Breast epithelium (tissue), 4 donors: ENCODE data around the gene BEND3. TPM values are rescaled to one million over a fixed set of nuclear protein-coding genes. Genes with fewer than 3 reads are reported as not detected.

Experiments
- DNase-seq, 2 donors: peaks; one replicate each; pipeline ENCODE4 v3.0.0-alpha.2; 2019; ENCODE audit warnings: low spot score in 2 of 2
- H3K27ac ChIP-seq, 2 donors: fragments of 200-600 bp; sonication (generic) in 1 of 2; one replicate each; pipeline ENCODE4 v1.5.1; 2016 to 2019; ENCODE audit warnings: mild to moderate bottlenecking in 1 of 2
- H3K27me3 ChIP-seq, 2 donors: fragments of 200-600 bp; sonication (generic) in 1 of 2; one replicate each; pipeline versions ENCODE4 v1.5.1 to v1.6.0; 2017 to 2019; ENCODE audit warnings: control low read depth in 1 of 2, mild to moderate bottlenecking in 1 of 2
- H3K36me3 ChIP-seq: fragments of 200-600 bp; one replicate; pipeline ENCODE4 v1.5.1; 2019
- H3K4me1 ChIP-seq, 2 donors: fragments of 200-600 bp; sonication (generic); one replicate each; pipeline ENCODE4 v1.5.1; 2016 to 2019; ENCODE audit warnings: control low read depth in 1 of 2
- H3K4me3 ChIP-seq, 3 donors: fragments of 200-600 bp; sonication (generic); 1 replicate in 2 of 3; 2 replicates in 1 of 3; pipeline ENCODE4 v1.5.1; 2016 to 2019; ENCODE audit warnings: mild to moderate bottlenecking in 3 of 3, moderate library complexity in 2 of 3
- H3K9me3 ChIP-seq, 2 donors: fragments of 200-600 bp; sonication (generic) in 1 of 2; one replicate each; pipeline ENCODE4 v1.5.1; 2016 to 2019; ENCODE audit warnings: control low read depth in 1 of 2
- CTCF ChIP-seq, 3 donors: fragments of 450-650 bp; IDR thresholded peaks; one replicate each; pipeline ENCODE4 v1.5.1; 2016 to 2017; ENCODE audit warnings: antibody characterized with exemption in 3 of 3, mild to moderate bottlenecking in 3 of 3, moderate library complexity in 3 of 3
- POLR2A ChIP-seq: fragments of 450-650 bp; IDR thresholded peaks from one replicate; pipeline ENCODE4 v1.6.1; 2016; ENCODE audit warnings: antibody characterized with exemption, mild to moderate bottlenecking, moderate library complexity
- POLR2AphosphoS5 ChIP-seq, 3 donors: sonication (generic); formaldehyde crosslinking; IDR thresholded peaks; one replicate each; pipeline ENCODE4 v1.6.1; 2017; ENCODE audit warnings: antibody characterized with exemption in 3 of 3
- intact Hi-C: fragments of 100-400 bp; cut with DNase I; formaldehyde crosslinking; loops from one replicate; pipeline ENCODE4 v1.15.1; 2023; ENCODE audit warnings: low total_unique reads
- total RNA-seq, 3 donors: library from RNA; depleted of rRNA; stranded (reverse); fragments of >200 nt; gene quantifications; one replicate each; pipeline ENCODE4 v1.1.0, GENCODE V29; 2016

BEND3 gene
- total RNA-seq, 3 donors from 2014 or later: 0.96 to 3.6 (median 2.5) TPM

- Histone ChIP-seq H3K27ac (no peak overlapping the region), H3K9me3 (no peaks in the 10 kb centered on the region), H3K27me3 (no peaks in the 10 kb centered on the region), H3K36me3 (no peaks in the 10 kb centered on the region), H3K4me3 (no peak overlapping the region), H3K4me1 (no peaks in the 10 kb centered on the region)
- DNase-seq: no peak
- intact Hi-C loops: no loop called here
- no peak for TF ChIP-seq POLR2A
- no peak for TF ChIP-seq CTCF (IDR thresholded peaks at IDR 0.05)
- TF ChIP-seq POLR2AphosphoS5 (IDR thresholded peaks at IDR 0.05): no peak
Observed at GRCh38 chr6:107080036-107080435, 35.3 kb downstream of the BEND3 start.

- H3K4me3 ChIP-seq: no peak overlapping the region
- no peak for DNase-seq
Observed at GRCh38 chr6:107079429-107079828, 35.9 kb downstream of the BEND3 start.

GRCh38 chr6:107077710-107078109 lies 37.6 kb downstream of the BEND3 start:
- H3K4me1 ChIP-seq: no peaks in the 10 kb centered on the region
- no peak for TF ChIP-seq POLR2AphosphoS5 (IDR thresholded peaks at IDR 0.05)
- no peak for TF ChIP-seq POLR2A
- no peak for TF ChIP-seq CTCF (IDR thresholded peaks at IDR 0.05)
- H3K36me3 ChIP-seq: no peaks in the 10 kb centered on the region
- no peak overlapping the region for H3K27ac ChIP-seq
- DNase-seq: no peak
- intact Hi-C loops: no loop called here
- no peaks in the 10 kb centered on the region for H3K9me3 ChIP-seq
- H3K4me3 ChIP-seq: no peak overlapping the region
- H3K27me3 ChIP-seq: no peaks in the 10 kb centered on the region

More at GRCh38 chr6:107079429-107079828, 35.9 kb downstream of the BEND3 start:
- no peak overlapping the region for H3K27ac ChIP-seq
- no peaks in the 10 kb centered on the region for H3K9me3 ChIP-seq
- TF ChIP-seq POLR2AphosphoS5 (IDR thresholded peaks at IDR 0.05) (no peak), CTCF (IDR thresholded peaks at IDR 0.05) (no peak), POLR2A (no peak)
- H3K27me3 ChIP-seq: no peaks in the 10 kb centered on the region
- H3K36me3 ChIP-seq: no peaks in the 10 kb centered on the region
- intact Hi-C loops: no loop called here
- no peaks in the 10 kb centered on the region for H3K4me1 ChIP-seq

- Histone ChIP-seq H3K4me3 (no peak overlapping the region), H3K9me3 (no peaks in the 10 kb centered on the region), H3K4me1 (no peaks in the 10 kb centered on the region), H3K27ac (no peak overlapping the region), H3K36me3 (no peaks in the 10 kb centered on the region), H3K27me3 (no peaks in the 10 kb centered on the region)
- DNase-seq: no peak
- no peak for TF ChIP-seq CTCF (IDR thresholded peaks at IDR 0.05)
- TF ChIP-seq POLR2AphosphoS5 (IDR thresholded peaks at IDR 0.05): no peak
- TF ChIP-seq POLR2A: no peak
- intact Hi-C loops: no loop called here
Observed at GRCh38 chr6:107075951-107076381, 39.3 kb downstream of the BEND3 start.

GRCh38 chr6:107070686-107071085 lies 44.6 kb downstream of the BEND3 start:
- no peaks in the 10 kb centered on the region for H3K27me3 ChIP-seq
- no peak overlapping the region for H3K4me3 ChIP-seq
- no peak for DNase-seq
- H3K4me1 ChIP-seq: no peaks in the 10 kb centered on the region
- TF ChIP-seq POLR2AphosphoS5 (IDR thresholded peaks at IDR 0.05): no peak
- no peak for TF ChIP-seq POLR2A
- no peak for TF ChIP-seq CTCF (IDR thresholded peaks at IDR 0.05)
- no peaks in the 10 kb centered on the region for H3K36me3 ChIP-seq
- H3K9me3 ChIP-seq: no peaks in the 10 kb centered on the region
- intact Hi-C loops: no loop called here
- no peak overlapping the region for H3K27ac ChIP-seq
